Occipital lobe (tissue), 2 donors: ENCODE measurements around the gene GSKIP. TPM values are rescaled to one million over a fixed set of nuclear protein-coding genes. Genes with fewer than 3 reads are reported as not detected.

ENCODE experiments used
- DNase-seq: peaks from one replicate; lab custom pipeline; 2025; lab: John Stamatoyannopoulos, UW
- total RNA-seq: library from RNA; depleted of rRNA; stranded (reverse); fragments of >200 nt; gene quantifications from one replicate; pipeline ENCODE4 v1.2.3, GENCODE V29; 2014

The GSKIP gene
- total RNA-seq, 1 donor from 2014 or later, result 47.7 TPM

GRCh38 chr14:96376093-96376492, 12.8 kb downstream of the GSKIP start:
- DNase-seq, result no peak

GRCh38 chr14:96380735-96381134, 17.4 kb downstream of the GSKIP start:
- DNase-seq, result no peak

- DNase-seq, result no peak
These were observed 20.1 kb downstream of the GSKIP start for GRCh38 chr14:96383445-96383844.

- DNase-seq, result no peak
These were observed 20.7 kb downstream of the GSKIP start for GRCh38 chr14:96384053-96384452.

GRCh38 chr14:96384740-96385139, 21.4 kb downstream of the GSKIP start:
- no peak for DNase-seq

- no peak for DNase-seq
These were observed 22.1 kb downstream of the GSKIP start for GRCh38 chr14:96385385-96385784.

GRCh38 chr14:96390965-96391292, 27.6 kb downstream of the GSKIP start:
- no peak for DNase-seq

GRCh38 chr14:96391293-96392118, 28.2 kb downstream of the GSKIP start:
- DNase-seq, result peak; percentile 97

- no peak for DNase-seq
These were observed 29.9 kb downstream of the GSKIP start for GRCh38 chr14:96393071-96393691.

- DNase-seq, result no peak
These were observed 30.9 kb downstream of the GSKIP start for GRCh38 chr14:96394047-96394815.

- no peak for DNase-seq
These were observed 35.1 kb downstream of the GSKIP start for GRCh38 chr14:96398432-96398831.

GRCh38 chr14:96398921-96399320, 35.6 kb downstream of the GSKIP start:
- DNase-seq, result no peak

- DNase-seq, result no peak
These were observed 36.1 kb downstream of the GSKIP start for GRCh38 chr14:96399405-96399804.

GRCh38 chr14:96400495-96400894, 37.2 kb downstream of the GSKIP start:
- no peak for DNase-seq

GRCh38 chr14:96403409-96403808, 40.1 kb downstream of the GSKIP start:
- DNase-seq, result no peak

- no peak for DNase-seq
These were observed 42.4 kb downstream of the GSKIP start for GRCh38 chr14:96405677-96406076.

GRCh38 chr14:96407935-96408570, 44.7 kb downstream of the GSKIP start:
- DNase-seq, result no peak

GRCh38 chr14:96408608-96409007, 45.3 kb downstream of the GSKIP start:
- DNase-seq, result no peak

- no peak for DNase-seq
These were observed 46.4 kb downstream of the GSKIP start for GRCh38 chr14:96409701-96410100.

GRCh38 chr14:96410119-96410518, 46.8 kb downstream of the GSKIP start:
- DNase-seq, result no peak

- no peak for DNase-seq
These were observed 50.2 kb downstream of the GSKIP start for GRCh38 chr14:96413526-96413925.

- no peak for DNase-seq
These were observed 52.2 kb downstream of the GSKIP start for GRCh38 chr14:96415559-96415958.
